Measurements from ENCODE around the gene CAPN5. TPM values are rescaled to one million over a fixed set of nuclear protein-coding genes. Genes with fewer than 3 reads are reported as not detected.

The CAPN5 gene
- total RNA-seq, 4 donors from 2014 or later = 1.8 to 16.6 (median 8.0) TPM

- intact Hi-C loops (cut with DNase I; ENCODE audit: low total_unique reads) = no loop called here
- Histone ChIP-seq H3K27me3 (peaks cover 0 to 4% of the 10 kb centered on the region in 2 donors), H3K9me3 (no peaks in the 10 kb centered on the region), H3K4me3 (no peak overlapping the region), H3K27ac (no peak overlapping the region), H3K4me1 (peaks cover 0 to 6% of the 10 kb centered on the region in 2 donors), H3K36me3 (no peaks in the 10 kb centered on the region)
- DNase-seq = no peak
- TF ChIP-seq POLR2A (IDR thresholded peaks at IDR 0.05) = no peak
- TF ChIP-seq CTCF (IDR thresholded peaks at IDR 0.05) = no peak
Measured at GRCh38 chr11:77026221-77026620, 40.5 kb upstream of the CAPN5 start.

- H3K4me1 ChIP-seq = peaks cover 0 to 4% of the 10 kb centered on the region in 2 donors
- no peak for DNase-seq
- no peaks in the 10 kb centered on the region for H3K36me3 ChIP-seq
- H3K27ac ChIP-seq = no peak overlapping the region
- H3K27me3 ChIP-seq = peaks cover 0 to 4% of the 10 kb centered on the region in 2 donors
- no peak overlapping the region for H3K4me3 ChIP-seq
- H3K9me3 ChIP-seq = no peaks in the 10 kb centered on the region
- TF ChIP-seq CTCF (IDR thresholded peaks at IDR 0.05) = no peak
- no peak for TF ChIP-seq POLR2A (IDR thresholded peaks at IDR 0.05)
- intact Hi-C loops (cut with DNase I; ENCODE audit: low total_unique reads) = no loop called here
Measured at GRCh38 chr11:77026743-77027142, 40.0 kb upstream of the CAPN5 start.

- H3K27me3 ChIP-seq = peaks cover 0 to 4% of the 10 kb centered on the region in 2 donors
- intact Hi-C loops (cut with DNase I; ENCODE audit: low total_unique reads) = no loop called here
- H3K36me3 ChIP-seq = no peaks in the 10 kb centered on the region
- TF ChIP-seq CTCF (IDR thresholded peaks at IDR 0.05) = no peak
- TF ChIP-seq POLR2A (IDR thresholded peaks at IDR 0.05) = no peak
- no peaks in the 10 kb centered on the region for H3K9me3 ChIP-seq
- H3K4me3 ChIP-seq = no peak overlapping the region
- no peaks in the 10 kb centered on the region for H3K4me1 ChIP-seq
- no peak overlapping the region for H3K27ac ChIP-seq
- DNase-seq = no peak
Measured at GRCh38 chr11:77027275-77027674, 39.5 kb upstream of the CAPN5 start.

GRCh38 chr11:77029829-77030228 is 36.9 kb upstream of the CAPN5 start:
- H3K4me1 ChIP-seq = no peaks in the 10 kb centered on the region
- H3K27ac ChIP-seq = no peak overlapping the region
- H3K4me3 ChIP-seq = no peak overlapping the region
- no peaks in the 10 kb centered on the region for H3K36me3 ChIP-seq
- intact Hi-C loops (cut with DNase I; ENCODE audit: low total_unique reads) = no loop called here
- H3K9me3 ChIP-seq = no peaks in the 10 kb centered on the region
- TF ChIP-seq POLR2A (IDR thresholded peaks at IDR 0.05) = no peak
- no peak for TF ChIP-seq CTCF (IDR thresholded peaks at IDR 0.05)
- peaks cover 0 to 4% of the 10 kb centered on the region in 2 donors for H3K27me3 ChIP-seq
- DNase-seq = no peak

GRCh38 chr11:77030834-77031414 is 35.8 kb upstream of the CAPN5 start:
- TF ChIP-seq POLR2A (IDR thresholded peaks at IDR 0.05) (no peak), CTCF (IDR thresholded peaks at IDR 0.05) (no peak)
- DNase-seq = no peak
- Histone ChIP-seq H3K9me3 (no peaks in the 10 kb centered on the region), H3K4me3 (no peak overlapping the region), H3K4me1 (no peaks in the 10 kb centered on the region), H3K27ac (no peak overlapping the region), H3K27me3 (peaks cover 0 to 4% of the 10 kb centered on the region in 2 donors), H3K36me3 (no peaks in the 10 kb centered on the region)
- intact Hi-C loops (cut with DNase I; ENCODE audit: low total_unique reads) = no loop called here
